Stimulated activated CD4-positive, alpha-beta T cell treated with anti-CD3 and anti-CD28 coated beads, TNF-alpha, amount 100 ng/mL, for 4 hours (primary cell): ENCODE results near the gene NAA40.

Experiments used
- DNase-seq, 3 experiments: peaks; one replicate each; pipeline ENCODE4 v3.0.0-alpha.2; 2020; ENCODE audit warnings: low read depth in 3 of 3

The NAA40 gene

DNA sequence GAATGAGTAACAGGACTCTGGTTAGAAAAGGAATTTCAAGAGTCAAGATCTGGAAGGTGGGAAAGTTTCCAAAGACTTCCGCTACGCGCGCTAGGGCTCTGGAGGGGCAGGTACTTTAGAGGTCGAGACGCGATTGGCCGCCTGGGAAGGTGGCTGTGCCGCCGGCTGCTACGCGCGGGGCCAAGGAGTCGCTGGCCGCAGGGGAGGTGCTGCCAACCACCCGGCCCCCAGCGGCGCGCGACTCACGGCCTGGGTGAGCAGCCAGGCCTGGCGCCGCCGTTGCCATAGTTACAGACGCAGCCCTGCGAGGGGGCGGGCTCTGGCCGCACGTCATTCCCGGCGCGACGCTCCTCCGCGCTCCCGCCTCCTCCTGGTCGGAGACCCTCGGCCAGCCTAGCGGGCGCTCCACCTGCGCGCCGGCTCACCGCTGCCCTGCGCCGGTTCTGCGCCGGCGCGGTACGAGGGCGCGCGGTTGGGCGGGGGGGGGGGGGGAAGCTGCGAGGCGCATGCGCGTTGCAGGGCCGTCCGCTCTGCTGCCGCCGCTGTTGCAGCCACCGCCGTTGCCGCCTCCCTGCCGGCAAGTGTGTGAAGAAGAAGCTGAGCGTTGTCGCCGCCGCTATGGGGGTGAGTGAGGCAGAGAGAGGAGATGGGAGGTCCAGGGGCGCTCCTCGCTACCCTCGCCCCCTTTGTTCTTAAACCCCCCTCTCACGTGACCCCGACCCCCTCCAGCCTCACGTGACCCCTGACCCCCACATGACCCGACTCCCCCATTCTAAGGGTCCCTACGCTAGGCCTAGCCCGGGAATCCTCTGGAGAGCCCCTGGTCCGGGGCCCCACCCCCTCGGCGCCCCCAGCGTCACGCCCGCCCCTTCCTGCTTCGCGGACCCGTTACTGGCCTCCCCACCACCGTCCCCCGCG lies at the start of gene NAA40:
Gene NAA40 (plus strand): TSS at position 524 of the 918 bp plus-strand sequence. CDS start 95 bp downstream, at position 619.
- peak; percentile 73 to 81 (median 80) for DNase-seq

DNA sequence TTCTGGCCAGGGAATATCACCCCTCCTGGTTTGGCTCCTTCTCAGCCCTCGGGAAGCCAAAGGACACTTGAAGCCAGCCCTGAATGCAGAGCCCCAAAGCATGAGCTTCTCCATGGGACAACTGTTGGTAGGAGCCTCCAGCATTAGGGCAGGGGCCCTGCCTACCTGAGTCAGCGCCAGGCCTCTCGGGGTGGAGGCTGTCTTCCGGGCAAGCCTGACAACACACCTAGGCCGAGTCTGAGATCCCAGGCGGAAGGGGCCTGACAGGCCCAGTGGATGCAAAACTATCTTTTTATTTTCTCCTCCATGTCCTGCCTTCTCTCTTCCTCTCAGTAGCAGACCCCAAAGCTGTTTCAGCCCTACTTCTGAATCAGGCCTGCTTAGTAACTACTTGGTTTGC lies 49.5 kb upstream of the NAA40 start:
- no peak for DNase-seq

DNA sequence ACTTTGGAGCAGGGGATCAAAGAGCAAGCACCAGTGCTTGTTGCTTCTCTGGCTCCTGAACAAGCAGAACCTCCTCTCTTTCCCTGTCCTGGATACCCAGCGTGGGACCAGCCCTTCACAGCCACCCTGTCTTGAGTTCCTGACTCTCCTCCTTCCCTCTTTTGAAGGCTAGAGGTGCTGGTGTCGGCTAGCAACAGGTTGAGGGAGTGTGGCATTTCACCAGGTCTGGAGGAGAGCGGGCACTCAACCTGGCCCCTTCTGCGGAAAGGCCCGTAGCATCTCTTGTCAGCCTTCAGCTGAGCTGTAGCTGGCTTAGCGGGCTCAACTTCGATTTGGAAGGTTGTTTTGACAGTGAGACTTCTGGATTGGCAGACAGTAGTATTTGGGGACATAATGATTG lies 48.4 kb upstream of the NAA40 start:
- DNase-seq = no peak

DNA sequence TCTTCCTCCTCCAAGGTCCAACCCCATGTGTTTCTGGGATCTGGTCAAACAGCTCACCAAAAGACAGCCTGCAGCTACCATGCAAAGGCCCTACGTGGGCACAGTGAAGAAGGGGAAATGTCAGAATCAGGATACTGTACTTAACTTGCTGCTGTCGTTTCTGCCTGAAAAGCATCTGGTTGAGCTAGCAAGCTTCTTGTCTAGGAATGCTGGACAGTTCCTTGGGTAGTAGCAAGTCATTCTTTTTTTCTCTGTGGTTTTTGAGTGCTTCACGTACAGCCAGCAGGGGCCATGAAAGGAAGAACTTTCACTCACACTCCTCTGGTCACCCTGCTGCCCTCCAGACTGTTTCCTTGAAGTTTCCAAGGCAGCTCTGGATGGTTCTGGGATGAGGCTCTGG lies 46.6 kb upstream of the NAA40 start:
- no peak for DNase-seq

DNA sequence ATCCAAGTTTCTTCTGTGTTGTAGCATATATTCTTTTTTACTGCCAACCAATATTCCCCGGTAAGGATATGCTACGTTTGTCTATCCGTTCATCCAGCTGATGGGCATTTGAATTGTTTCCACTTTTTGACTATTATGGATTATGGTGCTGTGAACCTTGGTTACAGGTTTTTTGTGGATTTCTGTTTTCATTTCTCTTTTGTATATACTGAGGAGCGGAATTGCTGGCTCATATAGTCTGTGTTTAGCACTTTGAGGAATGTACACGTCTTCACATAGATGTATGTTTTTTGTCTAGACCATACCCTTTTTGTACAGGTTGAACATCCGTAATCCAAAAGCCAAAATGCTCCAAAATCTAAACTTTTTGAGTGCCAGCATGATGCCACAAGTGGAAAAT lies 45.4 kb upstream of the NAA40 start:
- no peak for DNase-seq

DNA sequence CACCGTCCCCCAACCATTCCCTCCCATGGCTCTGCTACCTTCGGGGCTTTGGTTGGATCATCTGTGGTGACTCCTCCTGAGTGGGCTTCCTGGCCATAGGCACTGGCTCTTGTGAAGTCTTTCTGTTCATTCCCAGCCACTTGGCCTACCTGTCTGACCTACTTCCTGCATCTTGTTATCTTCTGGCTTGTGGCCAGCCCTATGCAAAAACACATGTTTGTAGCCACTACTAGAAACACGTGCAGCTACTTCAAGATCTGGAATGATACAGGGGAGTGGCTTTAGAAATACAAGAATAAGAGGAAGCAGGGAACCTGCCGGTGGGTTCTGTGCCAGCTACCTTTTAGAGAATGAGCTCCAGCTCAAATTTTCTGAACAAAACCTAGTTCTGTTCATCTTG lies 42.7 kb upstream of the NAA40 start:
- no peak for DNase-seq

- DNase-seq = no peak
Measured at GRCh38 chr11:63897459-63898146, 41.2 kb upstream of the NAA40 start.

- no peak for DNase-seq
Measured at GRCh38 chr11:63901660-63902059, 37.1 kb upstream of the NAA40 start.

- DNase-seq = no peak
Measured at GRCh38 chr11:63903884-63904283, 34.9 kb upstream of the NAA40 start.

DNA sequence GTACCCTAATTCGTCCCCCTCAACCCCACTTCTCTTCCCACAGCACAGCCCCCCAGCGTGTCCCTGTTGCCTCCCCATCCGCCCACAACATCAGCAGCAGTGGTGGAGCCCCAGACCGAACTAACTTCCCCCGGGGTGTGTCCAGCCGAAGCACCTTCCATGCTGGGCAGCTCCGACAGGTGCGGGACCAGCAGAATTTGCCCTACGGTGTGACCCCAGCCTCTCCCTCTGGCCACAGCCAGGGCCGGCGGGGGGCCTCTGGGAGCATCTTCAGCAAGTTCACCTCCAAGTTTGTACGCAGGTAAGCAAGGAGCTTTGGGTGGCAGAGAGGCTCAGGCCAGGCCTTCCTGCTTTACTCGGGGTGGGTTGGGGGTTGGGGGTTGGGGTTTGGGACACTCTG lies 34.1 kb upstream of the NAA40 start:
- no peak for DNase-seq

GRCh38 chr11:63905179-63905578 lies 33.6 kb upstream of the NAA40 start:
- DNase-seq = no peak

- DNase-seq = no peak
Measured at GRCh38 chr11:63906087-63906486, 32.7 kb upstream of the NAA40 start.

DNA sequence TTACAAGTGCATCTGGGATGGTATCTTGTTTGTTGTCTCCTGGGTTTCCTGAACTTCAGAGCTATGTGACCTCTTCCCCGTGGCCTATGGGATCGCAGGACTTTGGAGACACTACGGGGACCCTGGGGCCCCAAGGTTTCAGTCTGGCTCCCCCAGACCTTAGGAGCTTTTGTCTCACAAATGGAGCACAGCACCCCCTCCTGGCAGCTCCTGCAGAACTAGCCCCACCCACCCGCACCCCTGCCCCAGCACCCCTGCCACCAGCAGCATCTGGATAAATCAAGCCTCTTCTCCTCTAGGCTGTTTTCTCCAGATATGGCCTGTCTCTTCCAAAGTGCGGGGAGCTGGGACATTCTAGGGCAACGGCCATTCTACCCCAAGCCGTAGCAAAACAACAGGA lies 32.2 kb upstream of the NAA40 start:
- peak in 1 of 3 experiments; percentile 29 for DNase-seq

GRCh38 chr11:63907063-63907462 lies 31.7 kb upstream of the NAA40 start:
- DNase-seq = no peak

DNA sequence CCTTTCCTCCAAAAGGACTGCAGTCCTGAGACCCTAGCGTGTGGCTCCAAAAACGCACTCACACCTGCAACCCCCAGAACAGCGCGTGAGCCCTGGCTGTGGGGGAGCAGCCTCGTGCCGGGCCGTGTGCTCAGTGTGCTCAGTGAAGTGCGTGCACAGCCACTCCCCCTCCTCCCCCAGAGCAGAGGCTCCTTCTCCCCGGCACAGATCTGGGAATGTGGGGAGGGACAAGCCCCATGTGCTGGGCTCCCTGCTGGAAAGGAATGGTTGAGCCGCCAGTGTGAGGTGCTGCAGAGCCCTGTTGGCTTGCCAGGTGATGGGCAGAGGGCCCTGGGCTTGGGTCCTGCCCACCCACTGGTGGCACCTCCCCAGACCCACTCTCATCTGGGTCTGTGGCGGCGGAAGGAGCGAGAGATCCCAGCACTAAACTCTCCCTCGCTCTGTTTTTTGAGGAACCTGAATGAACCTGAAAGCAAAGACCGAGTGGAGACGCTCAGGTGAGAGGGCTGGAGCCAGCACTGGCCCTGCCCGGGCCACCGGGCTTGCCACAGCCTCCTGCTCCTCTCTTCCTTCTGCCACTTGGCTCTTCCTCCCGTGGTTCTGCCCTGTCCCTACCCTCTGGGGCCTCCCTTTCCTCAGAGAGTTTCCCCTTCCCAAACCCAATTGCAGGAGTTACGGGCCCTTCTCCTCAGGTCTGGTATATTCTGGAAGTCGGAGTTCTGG lies 30.8 kb upstream of the NAA40 start:
- no peak for DNase-seq

- no peak for DNase-seq
Measured at GRCh38 chr11:63908631-63909401, 30.0 kb upstream of the NAA40 start.

- no peak for DNase-seq
Measured at GRCh38 chr11:63909591-63910506, 29.0 kb upstream of the NAA40 start.

DNA sequence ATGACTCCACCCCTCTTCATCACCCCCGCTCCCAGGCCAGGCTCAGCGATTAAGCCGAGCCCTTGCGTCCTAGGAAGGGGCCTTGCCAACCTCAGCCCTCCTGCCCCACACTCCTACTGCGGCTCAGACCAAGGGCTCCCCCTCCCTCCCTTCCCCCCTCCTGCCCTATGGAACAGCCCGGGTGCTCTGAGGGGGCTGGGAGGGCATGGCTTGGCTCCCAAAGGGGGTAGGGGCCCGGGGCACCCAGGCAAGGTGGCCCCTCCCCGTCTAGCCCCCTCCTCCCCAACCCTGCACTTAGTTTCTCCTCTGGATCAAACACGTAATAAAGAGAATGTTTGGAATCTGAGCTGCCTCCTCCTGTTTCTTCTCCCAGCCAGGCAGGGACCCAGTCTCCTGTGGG lies 28.1 kb upstream of the NAA40 start:
- no peak for DNase-seq

DNA sequence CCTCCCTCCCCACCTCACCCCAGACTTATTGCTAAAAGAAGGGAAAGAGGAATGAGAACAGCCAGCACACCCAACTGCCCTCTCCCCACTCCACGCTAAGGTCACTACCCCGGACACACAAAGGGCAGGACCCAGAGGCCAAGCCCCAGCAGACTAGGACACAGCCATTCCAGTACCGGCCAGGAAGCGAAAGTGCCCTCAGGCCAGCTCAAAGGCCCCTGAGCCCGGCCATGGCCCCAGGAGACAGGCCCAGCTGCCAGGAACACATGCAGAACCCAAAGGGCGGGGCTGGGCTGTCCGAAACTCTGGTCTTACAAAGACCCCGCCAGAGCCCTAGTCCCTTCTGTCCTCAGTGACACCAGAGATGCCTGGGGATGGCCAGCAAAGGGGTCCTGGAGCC lies 27.4 kb upstream of the NAA40 start:
- DNase-seq = no peak

DNA sequence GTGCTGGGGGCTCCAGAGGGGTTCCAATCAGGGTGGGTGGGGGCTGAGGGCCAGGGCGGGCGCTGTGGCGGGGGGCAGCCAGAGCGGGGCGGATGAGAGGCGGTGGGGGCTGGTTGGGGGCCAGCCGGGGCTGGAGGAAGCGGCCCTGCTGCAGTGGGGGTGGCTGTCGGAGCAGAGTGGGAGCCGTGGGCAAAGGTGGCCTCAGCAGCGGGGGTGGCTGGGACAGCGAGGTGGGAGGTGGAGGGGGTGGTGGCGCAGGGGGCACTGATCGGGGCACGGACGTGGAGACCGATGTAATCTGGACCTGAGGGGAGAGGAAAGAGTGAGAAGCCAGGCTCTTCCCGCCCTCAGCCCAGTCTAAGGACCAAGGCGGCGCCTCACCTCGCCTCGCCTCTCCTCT lies 26.9 kb upstream of the NAA40 start:
- no peak for DNase-seq

DNA sequence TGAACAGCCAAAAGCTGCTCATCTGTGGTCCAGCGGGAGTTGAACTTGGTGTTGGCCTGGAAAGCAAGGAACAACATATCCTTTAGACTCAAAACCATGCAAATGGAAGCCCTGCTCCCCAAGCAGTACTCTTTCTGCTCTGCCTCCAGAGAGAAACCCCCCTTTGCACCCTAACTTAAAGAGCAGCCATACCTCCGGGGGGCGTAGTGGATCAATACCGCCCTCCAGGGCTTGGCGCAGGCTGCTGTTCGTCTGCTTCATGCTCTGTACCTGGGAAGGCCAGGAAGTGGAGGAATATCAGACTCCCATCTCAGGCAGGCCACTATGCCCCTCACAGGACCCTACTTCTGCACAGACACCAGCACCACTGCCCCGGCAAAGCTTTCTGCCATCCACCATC lies 26.1 kb upstream of the NAA40 start:
- no peak for DNase-seq
